Immature natural killer cell (primary cell): ENCODE results near the gene TRMT61A. TPM values are rescaled to one million over a fixed set of nuclear protein-coding genes. Genes with fewer than 3 reads are reported as not detected.
"Not testable (repeated sequence)": the region's sequence is repeated elsewhere in the genome, so short reads cannot be mapped to it uniquely, and the experiment has no call there.

Experiments
- DNase-seq, 3 donors: peaks; one replicate each; pipeline ENCODE4 v3.0.0; 2022; ENCODE audit warnings: mixed read lengths in 1 of 3
- H3K27ac Mint-ChIP-seq, 6 donors: one replicate each; pipeline ENCODE4 v1.8.0; 2020; ENCODE audit warnings: mixed read lengths in 6 of 6, mild to moderate bottlenecking in 5 of 6, inconsistent platforms in 4 of 6, moderate library complexity in 3 of 6
- H3K27me3 Mint-ChIP-seq, 3 donors: one replicate each; pipeline ENCODE4 v1.8.0; 2020 to 2021; ENCODE audit warnings: low read depth in 3 of 3, mild to moderate bottlenecking in 3 of 3, mixed read lengths in 3 of 3, moderate library complexity in 3 of 3, inconsistent platforms in 1 of 3
- H3K36me3 Mint-ChIP-seq, 3 donors: one replicate each; pipeline ENCODE4 v1.8.0; 2020; ENCODE audit warnings: mixed read lengths in 3 of 3, inconsistent platforms in 2 of 3, mild to moderate bottlenecking in 2 of 3
- H3K4me1 Mint-ChIP-seq, 2 donors: one replicate each; pipeline ENCODE4 v1.8.0; 2020; ENCODE audit warnings: inconsistent platforms in 2 of 2, mild to moderate bottlenecking in 2 of 2, mixed read lengths in 2 of 2, moderate library complexity in 1 of 2
- H3K4me3 Mint-ChIP-seq, 5 donors: one replicate each; pipeline ENCODE4 v1.8.0; 2020; ENCODE audit warnings: mild to moderate bottlenecking in 5 of 5, mixed read lengths in 5 of 5, inconsistent platforms in 3 of 5, moderate library complexity in 3 of 5
- H3K9me3 Mint-ChIP-seq, 6 donors: one replicate each; pipeline ENCODE4 v1.8.0; 2020; ENCODE audit warnings: mild to moderate bottlenecking in 6 of 6, mixed read lengths in 6 of 6, inconsistent platforms in 4 of 6, moderate library complexity in 3 of 6
- polyA plus RNA-seq, 3 donors: library from polyadenylated mRNA; unstranded; fragments of 300-500 nt; fragmentation: Illumina TruSeq; gene quantifications; one replicate each; pipeline ENCODE4 v1.2.3, GENCODE V29; 2021

Gene TRMT61A
- polyA plus RNA-seq, 3 donors from 2014 or later: 1.4 to 7.7 (median 5.0) TPM

- Mint-ChIP-seq H3K4me3 (peak within 1 kb of the TSS; percentile 32 to 64 (median 52)), H3K27ac (no peak within 1 kb of the TSS), H3K36me3 (no peaks in the 10 kb centered on the region), H3K9me3 (no peaks in the 10 kb centered on the region), H3K4me1 (peaks cover 12 to 14% of the 10 kb centered on the region in 2 donors), H3K27me3 (peaks cover 0 to 6% (median 5%) of the 10 kb centered on the region in 3 donors)
- DNase-seq: no peak
Measured at GRCh38 chr14:103522649-103523574, 6.1 kb upstream of the TRMT61A start, which contains the start of gene CKB. TSS of gene CKB (minus strand) at chr14:103522830. CDS start at chr14:103522493, 337 bp downstream.

- Mint-ChIP-seq H3K4me1 (peaks cover 15 to 16% of the 10 kb centered on the region in 2 donors), H3K9me3 (no peaks in the 10 kb centered on the region), H3K27ac (no peak overlapping the region), H3K36me3 (no peaks in the 10 kb centered on the region), H3K27me3 (peaks cover 0 to 7% (median 5%) of the 10 kb centered on the region in 3 donors), H3K4me3 (peak overlapping the region; percentile 11 to 56 (median 20))
- DNase-seq: no peak
Measured at GRCh38 chr14:103523575-103523954, 5.4 kb upstream of the TRMT61A start.

DNA sequence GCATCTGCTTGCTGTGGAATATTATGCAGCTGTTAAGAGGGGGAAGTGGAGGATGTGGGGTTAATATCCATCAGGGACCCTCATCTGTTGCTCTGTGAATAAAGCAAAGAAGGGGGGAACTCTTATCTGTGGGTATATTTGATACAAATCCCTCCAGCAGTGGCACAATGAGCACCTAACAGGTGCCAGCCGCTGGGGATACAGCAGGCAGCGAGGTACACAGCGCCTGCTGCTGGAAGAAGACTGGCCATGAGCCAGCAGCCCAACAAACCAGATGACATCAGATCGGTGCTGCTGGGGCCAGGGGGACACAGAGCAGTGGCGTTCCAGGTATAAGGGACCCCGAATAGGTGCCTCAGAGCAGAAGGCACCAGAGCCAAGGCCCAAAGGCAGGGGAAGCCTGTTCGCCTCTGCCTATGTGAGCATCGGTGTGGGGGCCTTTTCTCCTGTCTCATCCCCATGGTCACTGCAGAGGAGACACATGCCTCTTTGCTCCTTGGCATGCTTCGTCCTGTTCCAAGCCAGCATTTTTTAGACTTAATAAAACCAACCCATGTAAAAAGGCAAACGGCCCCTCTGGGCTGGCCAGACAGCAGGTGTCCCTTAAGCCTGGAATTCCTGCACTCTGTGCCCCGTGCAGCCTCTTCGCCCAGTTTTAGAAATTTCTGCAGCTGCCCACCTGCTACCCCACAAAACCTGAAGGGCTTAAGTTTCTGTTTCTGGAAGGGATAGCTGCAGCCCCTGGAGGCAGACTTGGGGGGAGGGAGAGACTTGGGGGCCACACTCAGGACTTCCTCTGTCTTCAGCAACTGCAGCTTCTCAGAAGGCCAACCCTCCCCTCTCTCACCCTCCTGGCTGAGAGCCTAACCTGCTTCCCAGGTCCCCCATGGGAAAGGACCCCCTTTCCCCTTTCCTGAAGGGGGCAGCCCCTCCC, 4.7 kb upstream of the TRMT61A start:
- DNase-seq: no peak
- Mint-ChIP-seq H3K4me1 (peaks cover 16 to 19% of the 10 kb centered on the region in 2 donors), H3K27ac (no peak overlapping the region), H3K36me3 (no peaks in the 10 kb centered on the region), H3K9me3 (no peaks in the 10 kb centered on the region), H3K4me3 (peak overlapping the region in 2 of 5 donors; percentile 11 to 17), H3K27me3 (peaks cover 5 to 9% (median 8%) of the 10 kb centered on the region in 3 donors)

- Mint-ChIP-seq H3K4me3 (peak overlapping the region in 1 of 5 donors; percentile 4), H3K4me1 (peaks cover 26 to 28% of the 10 kb centered on the region in 2 donors), H3K27me3 (peaks cover 9 to 14% (median 11%) of the 10 kb centered on the region in 3 donors)
- not testable (repeated sequence) for H3K36me3 Mint-ChIP-seq, H3K27ac Mint-ChIP-seq, H3K9me3 Mint-ChIP-seq, DNase-seq
Measured at GRCh38 chr14:103525430-103526246, 3.4 kb upstream of the TRMT61A start.

DNA sequence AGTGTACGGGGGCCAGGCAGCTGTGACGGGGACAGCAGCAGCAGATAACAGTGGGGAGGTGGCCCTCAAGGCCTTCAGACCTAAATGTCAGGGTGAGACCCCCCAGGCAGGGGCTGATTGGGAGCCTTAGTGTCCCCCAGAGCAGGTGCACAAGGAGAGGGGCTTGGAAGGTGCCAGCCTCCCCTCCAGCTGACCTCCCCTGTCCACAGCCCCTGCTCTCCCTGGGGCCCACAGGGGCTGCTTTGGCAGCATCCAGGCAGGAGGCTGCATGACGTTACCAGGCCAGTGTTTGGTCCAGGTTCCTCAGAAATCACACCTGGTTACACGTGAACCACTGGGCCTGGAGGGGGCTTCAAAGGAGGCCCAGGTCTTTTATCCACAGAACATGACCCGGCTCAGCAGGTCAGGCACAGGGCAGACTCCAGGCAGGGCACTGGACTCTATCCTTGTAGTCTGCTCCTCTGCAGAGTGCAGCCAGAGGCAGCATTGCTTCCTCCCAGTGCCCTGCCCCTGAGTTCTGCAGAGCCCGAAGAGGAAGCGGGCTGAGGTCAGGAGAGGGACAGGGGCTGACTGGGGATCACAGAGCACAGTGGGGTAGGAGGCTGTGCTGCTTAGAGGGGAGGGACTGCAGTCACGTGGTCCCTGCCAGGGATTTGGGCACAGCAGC, 2.6 kb upstream of the TRMT61A start:
- no peak overlapping the region for H3K4me3 Mint-ChIP-seq
- peaks cover 26 to 29% of the 10 kb centered on the region in 2 donors for H3K4me1 Mint-ChIP-seq
- no peaks in the 10 kb centered on the region for H3K36me3 Mint-ChIP-seq
- no peak overlapping the region for H3K27ac Mint-ChIP-seq
- DNase-seq: no peak
- H3K9me3 Mint-ChIP-seq: no peaks in the 10 kb centered on the region
- H3K27me3 Mint-ChIP-seq: peaks cover 10 to 14% (median 11%) of the 10 kb centered on the region in 3 donors

GRCh38 chr14:103526914-103527248, 2.1 kb upstream of the TRMT61A start:
- Mint-ChIP-seq H3K27ac (peak overlapping the region in 4 of 6 donors; percentile 56 to 89 (median 74)), H3K9me3 (no peaks in the 10 kb centered on the region), H3K4me3 (peak overlapping the region; percentile 62 to 97 (median 89)), H3K4me1 (peaks cover 26 to 33% of the 10 kb centered on the region in 2 donors), H3K27me3 (peaks cover 10 to 14% (median 11%) of the 10 kb centered on the region in 3 donors), H3K36me3 (no peaks in the 10 kb centered on the region)
- DNase-seq: no peak

GRCh38 chr14:103527408-103528145, 1.4 kb upstream of the TRMT61A start:
- DNase-seq: no peak
- Mint-ChIP-seq H3K27ac (peak overlapping the region; percentile 60 to 89 (median 68)), H3K4me1 (peaks cover 26 to 35% of the 10 kb centered on the region in 2 donors)

DNA sequence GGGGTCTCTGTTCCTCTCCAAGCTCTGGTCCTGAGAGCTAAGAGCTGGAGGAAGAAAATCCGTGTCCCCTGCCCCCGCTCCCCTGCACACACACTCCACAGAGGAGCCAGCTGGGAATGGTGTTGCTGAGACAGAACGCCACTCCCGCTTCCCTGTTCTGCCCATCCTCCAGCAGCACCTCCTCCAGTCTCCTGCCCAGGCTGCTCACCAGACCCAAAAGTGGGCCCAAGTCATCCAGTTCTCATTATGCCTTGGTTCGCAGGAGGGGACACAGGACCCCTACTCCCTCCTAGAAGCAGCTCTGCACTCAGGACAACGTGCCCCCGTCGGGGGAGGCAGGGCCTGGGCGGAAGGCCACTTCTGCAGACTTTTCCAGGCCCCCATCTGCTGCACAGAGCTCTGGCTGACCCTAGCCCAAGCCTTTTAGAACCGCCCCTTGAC, 830 bp upstream of the TRMT61A start:
- H3K36me3 Mint-ChIP-seq: no peaks in the 10 kb centered on the region
- H3K4me1 Mint-ChIP-seq: peaks cover 26 to 35% of the 10 kb centered on the region in 2 donors
- H3K4me3 Mint-ChIP-seq: peak overlapping the region; percentile 89 to 97 (median 93)
- peaks cover 9 to 14% (median 10%) of the 10 kb centered on the region in 3 donors for H3K27me3 Mint-ChIP-seq
- H3K9me3 Mint-ChIP-seq: no peaks in the 10 kb centered on the region
- peak overlapping the region; percentile 53 to 93 (median 86) for H3K27ac Mint-ChIP-seq
- no peak for DNase-seq

More at GRCh38 chr14:103527408-103528145, 1.4 kb upstream of the TRMT61A start:
- H3K36me3 Mint-ChIP-seq: no peaks in the 10 kb centered on the region
- H3K27me3 Mint-ChIP-seq: peaks cover 10 to 14% (median 11%) of the 10 kb centered on the region in 3 donors
- peak overlapping the region; percentile 62 to 97 (median 89) for H3K4me3 Mint-ChIP-seq
- no peaks in the 10 kb centered on the region for H3K9me3 Mint-ChIP-seq

DNA sequence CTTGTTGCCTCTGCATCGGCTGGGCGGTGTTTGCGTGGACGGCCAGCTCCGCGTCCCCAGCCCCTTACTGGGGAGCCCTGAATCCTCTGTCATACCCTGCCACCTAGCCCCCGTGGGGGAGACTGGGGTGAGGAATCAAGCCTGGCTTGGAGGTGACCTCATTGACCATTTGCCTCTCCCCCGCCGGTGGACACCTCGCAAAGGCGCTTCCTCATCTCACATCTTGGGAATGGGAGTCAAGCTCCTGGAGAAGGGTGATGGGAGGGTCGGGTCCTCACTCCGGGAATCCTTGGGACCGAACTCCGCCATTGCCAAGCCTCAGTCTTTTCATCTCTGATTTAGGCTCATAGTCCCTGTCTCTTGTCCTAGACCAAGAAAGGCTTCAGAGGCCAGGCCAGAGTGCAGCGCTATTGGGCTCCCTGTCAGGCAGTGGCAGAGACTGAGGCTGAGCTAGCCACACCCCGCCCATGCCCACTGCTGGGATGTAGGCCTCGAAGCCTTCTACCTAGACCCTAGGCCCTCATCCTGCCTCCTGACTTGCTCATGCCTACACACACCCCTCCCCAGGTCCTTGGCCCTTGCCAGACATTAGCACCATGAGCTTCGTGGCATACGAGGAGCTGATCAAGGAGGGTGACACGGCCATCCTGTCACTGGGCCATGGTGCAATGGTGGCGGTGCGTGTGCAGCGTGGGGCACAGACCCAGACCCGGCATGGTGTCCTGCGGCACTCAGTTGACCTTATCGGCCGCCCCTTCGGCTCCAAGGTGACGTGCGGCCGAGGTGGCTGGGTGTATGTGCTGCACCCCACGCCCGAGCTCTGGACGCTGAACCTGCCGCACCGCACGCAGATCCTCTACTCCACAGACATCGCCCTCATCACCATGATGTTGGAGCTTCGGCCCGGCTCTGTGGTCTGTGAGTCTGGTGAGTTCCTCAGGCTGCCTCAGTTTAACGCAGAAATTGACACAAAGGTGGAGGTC, 678 bp downstream of the TRMT61A start:
- H3K9me3 Mint-ChIP-seq: no peaks in the 10 kb centered on the region
- peaks cover 26 to 35% of the 10 kb centered on the region in 2 donors for H3K4me1 Mint-ChIP-seq
- peak overlapping the region; percentile 89 to 97 (median 93) for H3K4me3 Mint-ChIP-seq
- H3K27me3 Mint-ChIP-seq: peaks cover 7 to 11% (median 10%) of the 10 kb centered on the region in 3 donors
- no peaks in the 10 kb centered on the region for H3K36me3 Mint-ChIP-seq
- H3K27ac Mint-ChIP-seq: peak overlapping the region; percentile 89 to 94 (median 91)
- no peak for DNase-seq

DNA sequence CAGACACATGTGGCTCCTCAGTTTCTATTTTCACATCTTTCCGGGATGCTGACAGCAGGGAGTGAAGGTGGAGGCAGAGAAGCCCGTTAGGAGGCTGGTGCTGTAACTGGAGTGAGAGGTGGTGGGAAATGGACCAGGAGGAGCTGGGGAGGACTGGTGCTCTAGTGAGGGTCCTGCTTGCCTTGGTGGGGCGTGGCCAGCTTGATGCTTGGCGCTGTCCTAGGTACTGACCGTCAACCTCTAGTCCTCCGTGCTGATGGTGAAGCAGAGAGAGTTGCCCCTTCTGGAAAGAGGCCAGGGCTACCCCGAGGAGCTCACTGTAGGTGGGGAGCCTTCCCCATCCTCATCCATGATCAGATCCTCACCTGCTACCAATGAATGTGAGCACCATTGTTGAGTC, 1.4 kb downstream of the TRMT61A start:
- Mint-ChIP-seq H3K4me1 (peaks cover 26 to 35% of the 10 kb centered on the region in 2 donors), H3K27me3 (peaks cover 7 to 11% (median 10%) of the 10 kb centered on the region in 3 donors), H3K9me3 (no peaks in the 10 kb centered on the region), H3K36me3 (no peaks in the 10 kb centered on the region), H3K27ac (peak overlapping the region in 4 of 6 donors; percentile 13 to 90 (median 48)), H3K4me3 (peak overlapping the region; percentile 89 to 97 (median 93))
- DNase-seq: peak in 1 of 3 donors; percentile 21

- no peaks in the 10 kb centered on the region for H3K36me3 Mint-ChIP-seq
- DNase-seq: no peak
- H3K27me3 Mint-ChIP-seq: peaks cover 7 to 11% (median 10%) of the 10 kb centered on the region in 3 donors
- peaks cover 26 to 35% of the 10 kb centered on the region in 2 donors for H3K4me1 Mint-ChIP-seq
- H3K27ac Mint-ChIP-seq: peak overlapping the region in 1 of 6 donors; percentile 13
- peak overlapping the region in 3 of 5 donors; percentile 89 to 93 (median 93) for H3K4me3 Mint-ChIP-seq
- no peaks in the 10 kb centered on the region for H3K9me3 Mint-ChIP-seq
Measured at GRCh38 chr14:103530831-103531230, 1.8 kb downstream of the TRMT61A start.
